ENCODE measurements around the gene KLHL29.

DNA sequence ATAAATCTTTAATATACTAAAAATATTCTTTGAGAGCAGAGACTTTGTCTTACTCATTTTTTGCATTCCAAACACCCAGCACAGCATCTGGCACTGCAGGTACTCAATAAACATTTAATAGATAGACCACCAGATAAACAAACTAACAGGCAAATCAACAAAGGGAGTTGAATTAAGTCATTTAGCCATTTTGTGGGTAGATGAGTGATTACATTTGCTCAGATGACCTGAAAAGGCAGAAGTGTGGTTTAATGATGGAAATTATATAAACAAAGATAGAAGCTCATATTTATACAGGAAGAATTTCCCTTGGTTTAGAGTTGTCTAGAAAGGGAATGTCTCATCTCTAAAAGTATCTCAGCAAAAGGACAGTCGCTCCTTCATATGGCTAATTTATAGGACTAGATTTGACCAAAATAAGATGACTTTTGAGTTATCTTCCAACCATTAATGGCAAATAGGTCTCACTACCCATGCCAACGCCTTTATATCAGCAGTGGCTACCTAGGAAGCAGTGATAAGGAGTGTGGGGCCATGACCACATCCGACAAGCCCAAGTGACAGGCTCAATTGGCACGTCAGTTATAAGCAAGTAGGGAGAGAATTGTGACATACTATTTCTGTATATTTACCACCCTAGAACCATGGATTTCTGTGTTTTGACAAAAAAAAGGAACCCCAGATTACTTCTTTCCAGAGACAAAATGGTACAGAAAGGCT is 368.5 kb downstream of the KLHL29 start:
- TF ChIP-seq, protein P1, sequence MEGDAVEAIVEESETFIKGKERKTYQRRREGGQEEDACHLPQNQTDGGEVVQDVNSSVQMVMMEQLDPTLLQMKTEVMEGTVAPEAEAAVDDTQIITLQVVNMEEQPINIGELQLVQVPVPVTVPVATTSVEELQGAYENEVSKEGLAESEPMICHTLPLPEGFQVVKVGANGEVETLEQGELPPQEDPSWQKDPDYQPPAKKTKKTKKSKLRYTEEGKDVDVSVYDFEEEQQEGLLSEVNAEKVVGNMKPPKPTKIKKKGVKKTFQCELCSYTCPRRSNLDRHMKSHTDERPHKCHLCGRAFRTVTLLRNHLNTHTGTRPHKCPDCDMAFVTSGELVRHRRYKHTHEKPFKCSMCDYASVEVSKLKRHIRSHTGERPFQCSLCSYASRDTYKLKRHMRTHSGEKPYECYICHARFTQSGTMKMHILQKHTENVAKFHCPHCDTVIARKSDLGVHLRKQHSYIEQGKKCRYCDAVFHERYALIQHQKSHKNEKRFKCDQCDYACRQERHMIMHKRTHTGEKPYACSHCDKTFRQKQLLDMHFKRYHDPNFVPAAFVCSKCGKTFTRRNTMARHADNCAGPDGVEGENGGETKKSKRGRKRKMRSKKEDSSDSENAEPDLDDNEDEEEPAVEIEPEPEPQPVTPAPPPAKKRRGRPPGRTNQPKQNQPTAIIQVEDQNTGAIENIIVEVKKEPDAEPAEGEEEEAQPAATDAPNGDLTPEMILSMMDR (conservative IDR thresholded peaks at IDR 0.05; ENCODE audit: low read depth, low read length): no peak
- TF ChIP-seq EZH2 (IDR thresholded peaks at IDR 0.05; ENCODE audit: low read length, unreplicated experiment) (no peak), EZH2phosphoT487 (IDR thresholded peaks at IDR 0.05; ENCODE audit: borderline replicate concordance, low read length) (no peak)
